Mucosa of rectum (tissue), 2 donors: ENCODE results near the gene MAST4.

Source experiments
- H3K27ac ChIP-seq, 2 donors: one replicate each; pipeline ENCODE4 v1.7.0; 2013; ENCODE audit warnings: inconsistent platforms in 2 of 2, low read depth in 2 of 2, low read length in 2 of 2
- H3K27me3 ChIP-seq, 2 donors: one replicate each; pipeline ENCODE4 v1.7.0; 2013; ENCODE audit warnings: low read length in 2 of 2; ENCODE audit not compliant: control insufficient read depth in 2 of 2, insufficient read depth in 2 of 2
- H3K36me3 ChIP-seq, 2 donors: one replicate each; pipeline ENCODE4 v1.7.0; 2013; ENCODE audit warnings: low read length in 2 of 2; ENCODE audit not compliant: control insufficient read depth in 2 of 2, insufficient read depth in 2 of 2
- H3K4me1 ChIP-seq, 2 donors: one replicate each; pipeline ENCODE4 v1.7.0; 2013; ENCODE audit warnings: low read length in 2 of 2, mild to moderate bottlenecking in 1 of 2; ENCODE audit not compliant: control insufficient read depth in 2 of 2, insufficient read depth in 2 of 2
- H3K4me3 ChIP-seq, 2 donors: one replicate each; pipeline ENCODE4 v1.7.0; 2013; ENCODE audit warnings: low read length in 2 of 2
- H3K9ac ChIP-seq, 2 donors: one replicate each; pipeline ENCODE4 v1.7.0; 2013; ENCODE audit warnings: low read length in 2 of 2, low read depth in 1 of 2, mild to moderate bottlenecking in 1 of 2
- H3K9me3 ChIP-seq, 2 donors: one replicate each; pipeline ENCODE4 v1.7.0; 2013; ENCODE audit warnings: low read length in 2 of 2; ENCODE audit not compliant: control insufficient read depth in 2 of 2
- donor health status: healthy.
- donor health status: Normal muscosa, but diverticular disease.

The MAST4 gene

GRCh38 chr5:67215519-67216471, 619.6 kb downstream of the MAST4 start:
- H3K9ac ChIP-seq: peak overlapping the region; percentile 38 to 46

GRCh38 chr5:67216564-67216963, 620.4 kb downstream of the MAST4 start:
- peak overlapping the region in 1 of 2 donors; percentile 46 for H3K9ac ChIP-seq
- no peaks in the 10 kb centered on the region for H3K36me3 ChIP-seq
- H3K9me3 ChIP-seq: no peaks in the 10 kb centered on the region
- H3K4me3 ChIP-seq: no peak overlapping the region
- peaks cover 14 to 18% of the 10 kb centered on the region in 2 donors for H3K4me1 ChIP-seq
- H3K27ac ChIP-seq: peak overlapping the region; percentile 73 to 81
- H3K27me3 ChIP-seq: no peaks in the 10 kb centered on the region

More at GRCh38 chr5:67215519-67216471, 619.6 kb downstream of the MAST4 start:
- H3K27me3 ChIP-seq: no peaks in the 10 kb centered on the region
- peak overlapping the region; percentile 55 to 58 for H3K4me3 ChIP-seq
- no peaks in the 10 kb centered on the region for H3K36me3 ChIP-seq
- peaks cover 14 to 18% of the 10 kb centered on the region in 2 donors for H3K4me1 ChIP-seq
- H3K27ac ChIP-seq: peak overlapping the region; percentile 73 to 81
- H3K9me3 ChIP-seq: no peaks in the 10 kb centered on the region
